Measurements from ENCODE around the gene ERF. TPM values are rescaled to one million over a fixed set of nuclear protein-coding genes. Genes with fewer than 3 reads are reported as not detected.
A peak's percentile ranks its signal among the peaks of the same experiment; 100 is the strongest.

ERF gene
- total and polyA plus RNA-seq, 2 donors (not counting 3 experiments of a cell fraction or from before 2014, with no cell fraction given): 102 to 117 TPM

DNA sequence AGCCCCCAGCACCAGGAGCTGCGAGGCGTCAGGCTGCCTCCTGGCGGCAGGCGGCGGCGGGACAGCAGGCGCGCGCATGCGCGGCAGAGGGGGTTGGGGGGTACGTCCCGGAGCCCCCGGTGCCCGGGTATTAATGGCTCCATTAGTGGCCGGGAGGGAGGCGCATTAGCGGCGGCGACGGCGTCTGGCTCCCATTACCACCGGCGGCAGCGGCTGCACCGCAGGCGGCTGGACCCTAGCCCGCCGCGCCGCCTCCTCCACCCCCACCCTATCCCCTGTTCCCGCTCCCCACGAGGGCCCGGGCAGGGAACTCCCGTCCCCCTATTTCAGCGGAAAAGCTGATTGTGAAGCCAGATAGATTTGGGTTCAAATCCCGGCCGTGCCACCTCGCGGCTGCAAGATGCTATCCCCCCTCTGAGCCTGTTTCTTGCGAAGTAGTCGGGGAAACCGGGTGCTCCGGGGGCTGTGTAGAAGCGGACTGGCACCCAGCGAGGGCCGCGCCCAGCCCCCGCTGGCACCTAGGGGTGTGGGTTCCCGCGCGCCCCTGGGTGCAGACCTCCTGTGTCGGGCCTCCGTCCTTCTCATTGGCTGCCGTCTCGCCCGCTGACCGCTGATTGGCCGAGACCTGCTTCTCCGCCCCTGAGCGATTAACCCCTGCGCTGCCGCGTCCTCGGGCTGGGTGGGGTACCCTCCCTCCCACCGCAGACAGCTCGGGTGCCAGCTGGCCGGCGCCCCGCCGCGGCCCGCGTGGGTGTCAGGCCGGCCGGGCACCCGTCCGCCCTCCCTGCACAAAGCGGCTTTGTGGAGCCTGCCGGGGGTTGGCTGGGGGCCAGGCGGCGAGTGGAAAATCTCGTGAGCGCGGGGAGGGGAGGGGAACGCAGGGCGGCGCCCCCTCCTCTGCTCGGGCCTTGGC lies 25.2 kb upstream of the ERF start:
- FAIRE-seq (peak; percentile 90), DNase-seq (ENCODE audit: low read depth, low spot score) (peak; percentile 84)
- Histone ChIP-seq H3K27me3 (ENCODE audit: control insufficient read depth in 2 of 2, insufficient read depth in 2 of 2, low read length in 2 of 2) (no peaks in the 10 kb centered on the region), H3K36me3 (ENCODE audit: control insufficient read depth in 2 of 2, extremely low read depth in 1 of 2, insufficient read depth in 2 of 2, low read length in 2 of 2) (no peaks in the 10 kb centered on the region), H3K9me3 (replicated peaks; ENCODE audit: control insufficient read depth, insufficient read depth, low read length) (no peaks in the 10 kb centered on the region), H3K9ac (replicated peaks; ENCODE audit: extremely low read depth, insufficient read depth, low read length) (peak overlapping the region; percentile 51), H3K4me2 (ENCODE audit: insufficient read depth, low read length) (peak overlapping the region; percentile 79), H3K79me2 (ENCODE audit: control insufficient read depth, insufficient read depth, low read length) (peaks cover 23% of the 10 kb centered on the region), H2AFZ (ENCODE audit: low read depth, low read length) (peak overlapping the region; percentile 38), H3K9me1 (replicated peaks; ENCODE audit: control insufficient read depth, extremely low read depth, insufficient read depth, low read length) (no peaks in the 10 kb centered on the region), H4K20me1 (replicated peaks; ENCODE audit: control insufficient read depth, extremely low read depth, insufficient read depth, low read length) (no peaks in the 10 kb centered on the region), H3K4me3 (replicated peaks in 1 of 3; ENCODE audit: insufficient read depth in 1 of 3, low read depth in 1 of 3, low read length in 3 of 3) (peak overlapping the region; percentile 61 to 74 (median 70)), H3K27ac (ENCODE audit: insufficient read depth, low read depth, low read length) (peak overlapping the region; percentile 26), H3K4me1 (ENCODE audit: control insufficient read depth, extremely low read depth, insufficient read depth, low read length) (peaks cover 56% of the 10 kb centered on the region)
- no TSS peak for BruUV-seq (replicated peaks)
- TF ChIP-seq FOS (IDR thresholded peaks at IDR 0.05; ENCODE audit: borderline replicate concordance, insufficient read depth, low read length): no peak
- TF ChIP-seq POLR2AphosphoS5 (IDR thresholded peaks at IDR 0.05; ENCODE audit: insufficient read depth, low read depth, low read length): peak; percentile 74
- TF ChIP-seq, protein P1, sequence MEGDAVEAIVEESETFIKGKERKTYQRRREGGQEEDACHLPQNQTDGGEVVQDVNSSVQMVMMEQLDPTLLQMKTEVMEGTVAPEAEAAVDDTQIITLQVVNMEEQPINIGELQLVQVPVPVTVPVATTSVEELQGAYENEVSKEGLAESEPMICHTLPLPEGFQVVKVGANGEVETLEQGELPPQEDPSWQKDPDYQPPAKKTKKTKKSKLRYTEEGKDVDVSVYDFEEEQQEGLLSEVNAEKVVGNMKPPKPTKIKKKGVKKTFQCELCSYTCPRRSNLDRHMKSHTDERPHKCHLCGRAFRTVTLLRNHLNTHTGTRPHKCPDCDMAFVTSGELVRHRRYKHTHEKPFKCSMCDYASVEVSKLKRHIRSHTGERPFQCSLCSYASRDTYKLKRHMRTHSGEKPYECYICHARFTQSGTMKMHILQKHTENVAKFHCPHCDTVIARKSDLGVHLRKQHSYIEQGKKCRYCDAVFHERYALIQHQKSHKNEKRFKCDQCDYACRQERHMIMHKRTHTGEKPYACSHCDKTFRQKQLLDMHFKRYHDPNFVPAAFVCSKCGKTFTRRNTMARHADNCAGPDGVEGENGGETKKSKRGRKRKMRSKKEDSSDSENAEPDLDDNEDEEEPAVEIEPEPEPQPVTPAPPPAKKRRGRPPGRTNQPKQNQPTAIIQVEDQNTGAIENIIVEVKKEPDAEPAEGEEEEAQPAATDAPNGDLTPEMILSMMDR (IDR thresholded peaks at IDR 0.05; ENCODE audit: extremely low read depth in 1 of 2, insufficient read depth in 1 of 2, low read depth in 1 of 2, low read length in 2 of 2): peak; percentile 95 to 98
- TF ChIP-seq POLR2A (IDR thresholded peaks at IDR 0.05; ENCODE audit: low read depth, low read length): peak; percentile 69
- no peak for TF ChIP-seq GATA2 (IDR thresholded peaks at IDR 0.05; ENCODE audit: insufficient read depth, insufficient read length, low read depth, low read length)
- intact Hi-C loops (cut with micrococcal nuclease): loop anchor here (1.0 to 2.0 kb wide), 8 partner anchors 12 to 172 kb away; partner anchors contain the start of genes DEDD2, ERF, MEGF8 and POU2F2
- ChIA-PET POLR2A (interaction anchor here (0.9 to 1.8 kb wide), 8 partner anchors 9 to 37 kb away, joined by 3 to 11 read pairs (median 5); partner anchors contain the start of genes CIC, ERF and GSK3A), CTCF (interaction anchor here (0.9 to 7.4 kb wide), 20 partner anchors 9 to 167 kb away, joined by 3 to 365 read pairs (median 4); partner anchors contain the start of genes CIC, DEDD2, ERF and GSK3A)
- dilution Hi-C loops (cut with MboI; ENCODE audit: extremely low pct_ligation_motif_present, low sequenced_read_pairs): no loop called here
